ENCODE data around the gene PLEKHM3.
"Not testable (repeated sequence)": the region's sequence is repeated elsewhere in the genome, so short reads cannot be mapped to it uniquely, and the experiment has no call there.

PLEKHM3 gene

GRCh38 chr2:208024091-208024490, 1.2 kb downstream of the PLEKHM3 start:
- H3K27me3 Mint-ChIP-seq = no peaks in the 10 kb centered on the region
- no peak overlapping the region for H3K4me3 Mint-ChIP-seq
- H3K36me3 Mint-ChIP-seq (ENCODE audit: insufficient read depth) = peaks cover 8% of the 10 kb centered on the region
- no peak for ATAC-seq (replicated peaks)
- no peak overlapping the region for H3K27ac Mint-ChIP-seq
- H3K4me1 Mint-ChIP-seq (ENCODE audit: low read depth in 2 of 2) = peaks cover 24 to 28% of the 10 kb centered on the region in 2 donors
- H3K9me3 Mint-ChIP-seq = no peaks in the 10 kb centered on the region
- DNase-seq = no peak

GRCh38 chr2:208020253-208020652, 5.1 kb downstream of the PLEKHM3 start:
- Mint-ChIP-seq H3K9me3 (no peaks in the 10 kb centered on the region), H3K4me3 (no peak overlapping the region), H3K4me1 (ENCODE audit: low read depth in 2 of 2) (peaks cover 31 to 36% of the 10 kb centered on the region in 2 donors), H3K27ac (no peak overlapping the region), H3K27me3 (no peaks in the 10 kb centered on the region), H3K36me3 (ENCODE audit: insufficient read depth) (peaks cover 5% of the 10 kb centered on the region)
- DNase-seq (no peak), ATAC-seq (replicated peaks) (no peak)

- not testable (repeated sequence) for H3K4me3 Mint-ChIP-seq; H3K27me3 Mint-ChIP-seq; H3K27ac Mint-ChIP-seq; H3K36me3 Mint-ChIP-seq (ENCODE audit: insufficient read depth); H3K9me3 Mint-ChIP-seq; DNase-seq; ATAC-seq (replicated peaks)
- peaks cover 28 to 35% of the 10 kb centered on the region in 2 donors for H3K4me1 Mint-ChIP-seq (ENCODE audit: low read depth in 2 of 2)
Measured at GRCh38 chr2:208018124-208018712, 7.1 kb downstream of the PLEKHM3 start.

- Mint-ChIP-seq H3K36me3 (ENCODE audit: insufficient read depth) (peaks cover 5% of the 10 kb centered on the region), H3K4me1 (ENCODE audit: low read depth in 2 of 2) (peaks cover 30 to 38% of the 10 kb centered on the region in 2 donors), H3K9me3 (no peaks in the 10 kb centered on the region), H3K4me3 (no peak overlapping the region), H3K27ac (peak overlapping the region in 1 of 2 donors; percentile 1), H3K27me3 (no peaks in the 10 kb centered on the region)
- ATAC-seq (replicated peaks) = no peak
- no peak for DNase-seq
Measured at GRCh38 chr2:208017721-208018120, 7.6 kb downstream of the PLEKHM3 start.

- Mint-ChIP-seq H3K4me3 (no peak overlapping the region), H3K9me3 (no peaks in the 10 kb centered on the region), H3K27ac (no peak overlapping the region), H3K27me3 (no peaks in the 10 kb centered on the region), H3K4me1 (ENCODE audit: low read depth in 2 of 2) (peaks cover 24 to 42% of the 10 kb centered on the region in 2 donors), H3K36me3 (ENCODE audit: insufficient read depth) (peaks cover 5% of the 10 kb centered on the region)
- no peak for DNase-seq
- ATAC-seq (replicated peaks) = no peak
Measured at GRCh38 chr2:208015475-208015874, 9.9 kb downstream of the PLEKHM3 start.

GRCh38 chr2:208013285-208014178, 11.8 kb downstream of the PLEKHM3 start:
- no peak for ATAC-seq (replicated peaks)
- peak overlapping the region in 1 of 2 donors; percentile 36 for H3K27ac Mint-ChIP-seq
- no peaks in the 10 kb centered on the region for H3K36me3 Mint-ChIP-seq (ENCODE audit: insufficient read depth)
- no peaks in the 10 kb centered on the region for H3K9me3 Mint-ChIP-seq
- no peak overlapping the region for H3K4me3 Mint-ChIP-seq
- peaks cover 22 to 47% of the 10 kb centered on the region in 2 donors for H3K4me1 Mint-ChIP-seq (ENCODE audit: low read depth in 2 of 2)
- H3K27me3 Mint-ChIP-seq = no peaks in the 10 kb centered on the region
- no peak for DNase-seq

GRCh38 chr2:208012449-208012848, 12.9 kb downstream of the PLEKHM3 start:
- H3K9me3 Mint-ChIP-seq = no peaks in the 10 kb centered on the region
- H3K36me3 Mint-ChIP-seq (ENCODE audit: insufficient read depth) = no peaks in the 10 kb centered on the region
- H3K4me3 Mint-ChIP-seq = no peak overlapping the region
- H3K4me1 Mint-ChIP-seq (ENCODE audit: low read depth in 2 of 2) = peaks cover 14 to 40% of the 10 kb centered on the region in 2 donors
- H3K27ac Mint-ChIP-seq = no peak overlapping the region
- no peaks in the 10 kb centered on the region for H3K27me3 Mint-ChIP-seq
- ATAC-seq (replicated peaks) (no peak), DNase-seq (no peak)

- Mint-ChIP-seq H3K36me3 (ENCODE audit: insufficient read depth) (no peaks in the 10 kb centered on the region), H3K4me3 (no peak overlapping the region), H3K27me3 (no peaks in the 10 kb centered on the region), H3K4me1 (ENCODE audit: low read depth in 2 of 2) (peaks cover 18 to 45% of the 10 kb centered on the region in 2 donors), H3K9me3 (no peaks in the 10 kb centered on the region), H3K27ac (no peak overlapping the region)
- ATAC-seq (replicated peaks) = no peak
- no peak for DNase-seq
Measured at GRCh38 chr2:208010506-208010905, 14.8 kb downstream of the PLEKHM3 start.

- DNase-seq = no peak
- no peak for ATAC-seq (replicated peaks)
- peaks cover 10 to 29% of the 10 kb centered on the region in 2 donors for H3K4me1 Mint-ChIP-seq (ENCODE audit: low read depth in 2 of 2)
- H3K27me3 Mint-ChIP-seq = no peaks in the 10 kb centered on the region
- no peak overlapping the region for H3K4me3 Mint-ChIP-seq
- no peaks in the 10 kb centered on the region for H3K9me3 Mint-ChIP-seq
- no peak overlapping the region for H3K27ac Mint-ChIP-seq
- no peaks in the 10 kb centered on the region for H3K36me3 Mint-ChIP-seq (ENCODE audit: insufficient read depth)
Measured at GRCh38 chr2:208006833-208007232, 18.5 kb downstream of the PLEKHM3 start.

- no peak for DNase-seq
- H3K27ac Mint-ChIP-seq = no peak overlapping the region
- peaks cover under 1% of the 10 kb centered on the region for H3K36me3 Mint-ChIP-seq (ENCODE audit: insufficient read depth)
Measured at GRCh38 chr2:208006337-208006736, 19.0 kb downstream of the PLEKHM3 start.

GRCh38 chr2:208001924-208002323, 23.4 kb downstream of the PLEKHM3 start:
- Mint-ChIP-seq H3K27ac (no peak overlapping the region), H3K9me3 (no peaks in the 10 kb centered on the region)

More at GRCh38 chr2:208006337-208006736, 19.0 kb downstream of the PLEKHM3 start:
- H3K27me3 Mint-ChIP-seq = no peaks in the 10 kb centered on the region
- no peaks in the 10 kb centered on the region for H3K9me3 Mint-ChIP-seq
- no peak for ATAC-seq (replicated peaks)
- no peak overlapping the region for H3K4me3 Mint-ChIP-seq
- H3K4me1 Mint-ChIP-seq (ENCODE audit: low read depth in 2 of 2) = peaks cover 10 to 29% of the 10 kb centered on the region in 2 donors

GRCh38 chr2:208000701-208001395, 24.5 kb downstream of the PLEKHM3 start:
- ATAC-seq (replicated peaks) (no peak), DNase-seq (no peak)
- H3K27me3 Mint-ChIP-seq = no peaks in the 10 kb centered on the region
- H3K9me3 Mint-ChIP-seq = no peaks in the 10 kb centered on the region
- peak overlapping the region in 1 of 2 donors; percentile 24 for H3K4me3 Mint-ChIP-seq
- peaks cover 10% of the 10 kb centered on the region for H3K36me3 Mint-ChIP-seq (ENCODE audit: insufficient read depth)
- H3K27ac Mint-ChIP-seq = no peak overlapping the region
- H3K4me1 Mint-ChIP-seq (ENCODE audit: low read depth in 2 of 2) = peaks cover 11 to 17% of the 10 kb centered on the region in 2 donors

More at GRCh38 chr2:208001924-208002323, 23.4 kb downstream of the PLEKHM3 start:
- Mint-ChIP-seq H3K36me3 (ENCODE audit: insufficient read depth) (peaks cover 10% of the 10 kb centered on the region), H3K4me3 (no peak overlapping the region), H3K4me1 (ENCODE audit: low read depth in 2 of 2) (peaks cover 13 to 19% of the 10 kb centered on the region in 2 donors), H3K27me3 (no peaks in the 10 kb centered on the region)
- no peak for DNase-seq
- ATAC-seq (replicated peaks) = no peak

- Mint-ChIP-seq H3K27me3 (no peaks in the 10 kb centered on the region), H3K9me3 (no peaks in the 10 kb centered on the region), H3K27ac (peak overlapping the region in 1 of 2 donors; percentile 21), H3K4me1 (ENCODE audit: low read depth in 2 of 2) (peaks cover 14 to 33% of the 10 kb centered on the region in 2 donors), H3K36me3 (ENCODE audit: insufficient read depth) (peaks cover 10% of the 10 kb centered on the region), H3K4me3 (no peak overlapping the region)
- DNase-seq = no peak
- ATAC-seq (replicated peaks) = no peak
Measured at GRCh38 chr2:207996848-207997247, 28.5 kb downstream of the PLEKHM3 start.
